Erythroblast (primary cell): ENCODE results near the gene IFI16.

ENCODE experiments used
- GATA1 ChIP-seq: IDR thresholded peaks from 2 replicates; pipeline ENCODE4 v1.6.1; 2011; ENCODE audit warnings: low read depth, mild to moderate bottlenecking, control low read depth, low read length, moderate library complexity
- POLR2A ChIP-seq: IDR thresholded peaks from 2 replicates; pipeline ENCODE4 v1.6.1; 2011; ENCODE audit warnings: mild to moderate bottlenecking, low read length

- TF ChIP-seq POLR2A (no peak), GATA1 (no peak)
Observed at GRCh38 chr1:159092036-159092760, 82.5 kb downstream of the IFI16 start.
